Measurements from ENCODE around the gene CHST11. TPM values are rescaled to one million over a fixed set of nuclear protein-coding genes. Genes with fewer than 3 reads are reported as not detected.

Gene CHST11
- total RNA-seq, 5 donors from 2014 or later (not counting 1 experiment from before 2014, with no cell fraction given): 49.8 to 78.3 (median 63.7) TPM

DNA sequence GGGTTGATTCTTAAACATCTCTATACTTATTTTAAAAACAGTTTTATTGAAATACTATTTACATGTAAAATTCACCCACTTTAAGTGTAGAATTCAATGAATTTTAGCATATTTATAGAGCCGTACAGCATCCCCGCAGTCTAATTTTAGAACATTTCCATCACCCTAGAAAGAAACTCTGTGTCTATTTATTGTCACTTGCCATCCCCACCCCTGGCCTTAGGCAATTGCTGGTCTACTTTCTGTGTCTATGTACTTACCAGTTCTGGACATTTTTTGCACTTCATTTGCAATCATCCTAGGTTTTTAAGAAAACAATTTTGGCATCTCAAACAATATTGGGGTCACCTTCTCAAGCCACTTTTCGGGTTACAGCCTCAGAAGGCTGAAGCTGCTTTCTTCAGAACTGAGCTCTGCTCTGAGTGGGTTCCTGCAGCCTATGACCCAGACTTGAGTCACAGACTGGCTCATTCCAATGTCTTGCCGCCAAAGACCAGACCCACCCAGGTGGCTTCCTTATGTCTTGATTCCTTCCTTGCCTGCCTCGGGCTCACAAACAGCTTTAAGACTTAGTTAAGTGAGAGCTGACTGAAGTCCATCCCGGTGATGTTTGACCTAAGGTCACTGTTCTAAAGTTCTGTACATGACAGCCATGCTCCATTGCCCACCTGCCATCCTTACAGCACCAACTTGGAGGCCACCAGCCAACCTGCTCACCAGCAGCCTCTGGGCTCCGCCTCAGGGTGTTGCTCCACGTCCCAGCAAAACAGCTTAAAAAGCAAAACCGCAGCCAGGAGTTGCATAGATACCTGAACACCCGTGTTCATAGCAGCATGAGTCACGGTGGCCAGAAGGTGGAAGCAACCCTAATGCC, 131.5 kb downstream of the CHST11 start:
- POLR2A ChIA-PET: interaction anchor here in 1 of 2 donors (0.5 kb wide), 1 partner anchor 162 kb away, joined by 3 read pairs; no protein-coding TSS in a partner anchor
- Mint-ChIP-seq H3K27ac (no peak overlapping the region), H3K4me3 (no peak overlapping the region), H3K9me3 (no peaks in the 10 kb centered on the region), H3K27me3 (no peaks in the 10 kb centered on the region), H3K4me1 (peaks cover 36 to 59% (median 56%) of the 10 kb centered on the region in 3 donors), H3K36me3 (peaks cover 24% of the 10 kb centered on the region)
- no peaks in the 10 kb centered on the region for H3K9me3 ChIP-seq
- CTCF ChIA-PET: interaction anchor here in 1 of 2 donors (0.7 kb wide), 1 partner anchor 16 kb away, joined by 5 read pairs; no protein-coding TSS in a partner anchor
- H3K27ac ChIP-seq (ENCODE audit: low read length): no peak overlapping the region
- no peaks in the 10 kb centered on the region for H3K27me3 ChIP-seq (replicated peaks in 1 of 2; ENCODE audit: control insufficient read depth in 2 of 2, extremely low read depth in 1 of 2, insufficient read depth in 2 of 2, low read length in 1 of 2)
- ATAC-seq (replicated peaks in 1 of 4) (no peak), DNase-seq (no peak)
- over 99% methylated on average over 6 of the region's 11 CpGs for WGBS (ENCODE audit: insufficient coverage)
- H3K4me1 ChIP-seq (ENCODE audit: control insufficient read depth in 1 of 2, extremely low read depth in 1 of 2, insufficient read depth in 2 of 2, low read length in 2 of 2): peaks cover 0 to 13% of the 10 kb centered on the region in 2 experiments
- H3K36me3 ChIP-seq (ENCODE audit: control insufficient read depth in 2 of 2, extremely low read depth in 1 of 2, insufficient read depth in 1 of 2, low read length in 1 of 2): no peaks in the 10 kb centered on the region
- no peak overlapping the region for H3K4me3 ChIP-seq (ENCODE audit: control insufficient read depth in 1 of 2, extremely low read depth in 1 of 2, low read length in 1 of 2)

DNA sequence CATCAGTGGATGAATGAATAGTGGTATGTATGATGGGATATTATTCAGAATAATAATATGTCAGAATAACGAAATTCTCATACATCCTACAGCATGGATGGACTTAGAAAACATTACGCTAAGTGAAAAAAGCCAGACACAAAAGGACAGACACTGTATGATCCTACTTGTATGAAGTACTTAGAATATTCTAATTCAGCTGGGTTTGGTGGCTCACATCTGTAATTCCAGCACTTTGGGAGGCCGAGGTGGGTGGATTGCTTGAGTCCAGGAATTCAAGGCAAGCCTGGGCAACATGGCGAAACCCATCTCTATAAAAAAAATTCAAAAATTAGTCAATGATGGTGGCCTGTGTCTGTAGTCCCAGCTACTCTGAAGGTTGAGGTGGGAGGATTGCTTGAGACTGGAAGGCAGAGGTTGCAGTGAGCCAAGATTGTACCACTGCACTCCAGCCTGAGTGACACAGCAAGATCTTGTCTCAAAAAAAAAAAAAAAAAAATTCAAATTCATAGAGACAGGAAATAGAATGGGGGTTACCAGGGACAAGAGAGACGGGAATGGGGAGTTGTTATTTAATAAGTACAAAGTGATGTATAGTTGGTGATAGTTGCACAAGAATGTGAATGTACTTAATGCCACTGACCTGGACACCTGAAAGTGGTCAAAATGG, 132.3 kb downstream of the CHST11 start:
- Histone ChIP-seq H3K36me3 (ENCODE audit: control insufficient read depth in 2 of 2, extremely low read depth in 1 of 2, insufficient read depth in 1 of 2, low read length in 1 of 2) (no peaks in the 10 kb centered on the region), H3K9me3 (no peaks in the 10 kb centered on the region), H3K27me3 (replicated peaks in 1 of 2; ENCODE audit: control insufficient read depth in 2 of 2, extremely low read depth in 1 of 2, insufficient read depth in 2 of 2, low read length in 1 of 2) (no peaks in the 10 kb centered on the region), H3K4me3 (ENCODE audit: control insufficient read depth in 1 of 2, extremely low read depth in 1 of 2, low read length in 1 of 2) (no peak overlapping the region), H3K4me1 (ENCODE audit: control insufficient read depth in 1 of 2, extremely low read depth in 1 of 2, insufficient read depth in 2 of 2, low read length in 2 of 2) (peaks cover 0 to 12% of the 10 kb centered on the region in 2 experiments), H3K27ac (ENCODE audit: low read length) (no peak overlapping the region)
- DNase-seq (no peak), ATAC-seq (replicated peaks in 1 of 4) (no peak)
- CTCF ChIA-PET: interaction anchor here (0.6 to 0.7 kb wide), 2 partner anchors 15 to 45 kb away, joined by 5 to 9 read pairs; no protein-coding TSS in a partner anchor
- H3K27me3 Mint-ChIP-seq: no peaks in the 10 kb centered on the region
- 83% methylated on average over 1 of the region's 5 CpGs for WGBS (ENCODE audit: insufficient coverage)
- H3K9me3 Mint-ChIP-seq: no peaks in the 10 kb centered on the region
- peaks cover 31 to 61% (median 55%) of the 10 kb centered on the region in 3 donors for H3K4me1 Mint-ChIP-seq
- H3K4me3 Mint-ChIP-seq: no peak overlapping the region
- POLR2A ChIA-PET: interaction anchor here in 1 of 2 donors (0.5 kb wide), 1 partner anchor 161 kb away, joined by 3 read pairs; no protein-coding TSS in a partner anchor
- H3K27ac Mint-ChIP-seq: no peak overlapping the region
- peaks cover 24% of the 10 kb centered on the region for H3K36me3 Mint-ChIP-seq

DNA sequence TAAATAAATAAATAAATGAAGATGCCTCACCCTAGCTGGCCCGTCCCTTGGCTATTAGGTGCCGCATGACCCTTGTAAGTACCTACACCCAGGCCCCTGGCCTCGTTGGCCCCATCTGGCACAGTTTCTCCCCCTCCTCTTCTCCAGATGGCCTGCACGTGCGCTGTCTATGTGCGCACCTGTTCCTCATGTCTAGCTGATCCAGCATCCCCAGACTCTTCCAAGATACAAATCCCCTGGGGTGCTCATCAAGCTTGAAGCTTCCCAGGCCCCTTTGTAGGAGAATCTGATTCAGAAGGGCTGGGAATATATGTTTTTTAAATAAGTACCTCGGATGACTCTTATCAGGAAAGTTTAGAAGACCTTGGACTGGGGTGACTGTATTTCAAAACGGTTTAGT, 133.3 kb downstream of the CHST11 start:
- no peak for ATAC-seq (replicated peaks in 1 of 4)
- no peaks in the 10 kb centered on the region for H3K27me3 Mint-ChIP-seq
- Histone ChIP-seq H3K36me3 (ENCODE audit: control insufficient read depth in 2 of 2, extremely low read depth in 1 of 2, insufficient read depth in 1 of 2, low read length in 1 of 2) (no peaks in the 10 kb centered on the region), H3K27ac (ENCODE audit: low read length) (no peak overlapping the region), H3K9me3 (no peaks in the 10 kb centered on the region), H3K4me1 (ENCODE audit: control insufficient read depth in 1 of 2, extremely low read depth in 1 of 2, insufficient read depth in 2 of 2, low read length in 2 of 2) (peaks cover 0 to 12% of the 10 kb centered on the region in 2 experiments), H3K4me3 (ENCODE audit: control insufficient read depth in 1 of 2, extremely low read depth in 1 of 2, low read length in 1 of 2) (no peak overlapping the region), H3K27me3 (replicated peaks in 1 of 2; ENCODE audit: control insufficient read depth in 2 of 2, extremely low read depth in 1 of 2, insufficient read depth in 2 of 2, low read length in 1 of 2) (no peaks in the 10 kb centered on the region)
- H3K4me1 Mint-ChIP-seq: peaks cover 37 to 58% (median 55%) of the 10 kb centered on the region in 3 donors
- WGBS (ENCODE audit: insufficient coverage): 96% methylated on average over 4 of the region's 8 CpGs
- peaks cover 24% of the 10 kb centered on the region for H3K36me3 Mint-ChIP-seq
- no peak overlapping the region for H3K4me3 Mint-ChIP-seq
- ChIA-PET POLR2A (no interaction called here), CTCF (no interaction called here)
- H3K27ac Mint-ChIP-seq: no peak overlapping the region
- DNase-seq: no peak
- no peaks in the 10 kb centered on the region for H3K9me3 Mint-ChIP-seq

DNA sequence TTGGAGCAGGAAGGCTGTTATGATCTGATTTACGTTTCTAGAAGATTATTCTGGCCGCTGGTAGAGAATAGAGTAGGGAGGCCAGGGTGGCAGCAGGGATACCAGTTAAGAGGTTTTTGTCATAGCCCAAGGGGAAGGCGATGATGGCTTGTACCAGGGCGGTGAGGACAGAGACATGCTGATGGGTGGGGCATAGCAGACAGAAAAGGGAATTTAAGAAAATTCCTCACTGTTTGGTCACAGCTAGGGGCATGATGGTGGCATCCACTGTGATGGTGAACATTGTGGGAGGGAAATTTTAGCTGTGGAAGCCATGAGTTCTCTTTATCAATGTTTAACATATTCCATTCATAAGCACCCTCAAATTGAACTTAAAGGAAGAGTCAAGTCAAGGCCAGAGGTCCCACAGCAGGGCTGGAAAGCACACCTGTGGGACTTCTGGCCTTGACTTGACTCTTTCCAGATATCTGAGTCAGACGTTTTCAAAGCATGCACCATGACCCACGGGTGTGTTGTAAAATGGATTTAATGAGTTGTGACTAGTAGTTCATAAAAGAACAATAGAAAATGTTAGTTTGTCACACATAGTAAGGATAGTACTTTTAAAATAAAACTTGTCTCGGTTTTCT, 134.6 kb downstream of the CHST11 start:
- Mint-ChIP-seq H3K9me3 (no peaks in the 10 kb centered on the region), H3K27ac (no peak overlapping the region), H3K27me3 (no peaks in the 10 kb centered on the region), H3K4me3 (no peak overlapping the region), H3K36me3 (peaks cover 18% of the 10 kb centered on the region), H3K4me1 (peaks cover 34 to 58% (median 57%) of the 10 kb centered on the region in 3 donors)
- Histone ChIP-seq H3K27ac (ENCODE audit: low read length) (no peak overlapping the region), H3K4me3 (ENCODE audit: control insufficient read depth in 1 of 2, extremely low read depth in 1 of 2, low read length in 1 of 2) (no peak overlapping the region), H3K4me1 (ENCODE audit: control insufficient read depth in 1 of 2, extremely low read depth in 1 of 2, insufficient read depth in 2 of 2, low read length in 2 of 2) (peaks cover 0 to 12% of the 10 kb centered on the region in 2 experiments), H3K36me3 (ENCODE audit: control insufficient read depth in 2 of 2, extremely low read depth in 1 of 2, insufficient read depth in 1 of 2, low read length in 1 of 2) (no peaks in the 10 kb centered on the region), H3K9me3 (no peaks in the 10 kb centered on the region), H3K27me3 (replicated peaks in 1 of 2; ENCODE audit: control insufficient read depth in 2 of 2, extremely low read depth in 1 of 2, insufficient read depth in 2 of 2, low read length in 1 of 2) (no peaks in the 10 kb centered on the region)
- DNase-seq (no peak), ATAC-seq (replicated peaks in 1 of 4) (no peak)
- WGBS (ENCODE audit: insufficient coverage): 100% methylated on average over 4 of the region's 7 CpGs
- ChIA-PET CTCF (no interaction called here), POLR2A (no interaction called here)

DNA sequence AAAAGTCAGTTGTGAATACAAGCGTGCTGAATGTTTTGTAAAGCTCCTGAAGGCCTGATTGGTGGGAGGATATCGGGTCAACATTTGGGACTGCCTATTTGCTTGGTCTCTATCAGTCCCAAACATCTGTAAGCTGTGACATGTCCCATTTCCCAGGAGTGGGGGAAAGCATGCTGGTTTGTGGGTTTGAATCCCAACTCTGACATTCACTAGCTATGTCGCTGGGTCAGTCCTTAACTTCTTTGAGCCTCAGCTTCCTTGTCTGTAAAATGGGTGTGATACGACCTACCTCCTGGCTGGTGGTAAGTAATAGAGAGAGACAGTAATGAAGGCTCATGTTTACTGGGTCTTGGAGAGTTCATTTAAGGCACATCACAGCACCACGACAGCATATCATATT, 136.7 kb downstream of the CHST11 start:
- CTCF ChIA-PET: no interaction called here
- WGBS (ENCODE audit: insufficient coverage): 100% methylated on average over 2 of the region's 5 CpGs
- H3K4me3 Mint-ChIP-seq: no peak overlapping the region
- peaks cover 36 to 67% (median 62%) of the 10 kb centered on the region in 3 donors for H3K4me1 Mint-ChIP-seq
- peak overlapping the region in 1 of 2 donors; percentile 45 for H3K27ac Mint-ChIP-seq
- H3K9me3 Mint-ChIP-seq: no peaks in the 10 kb centered on the region
- H3K4me1 ChIP-seq (ENCODE audit: control insufficient read depth in 1 of 2, extremely low read depth in 1 of 2, insufficient read depth in 2 of 2, low read length in 2 of 2): peaks cover 0 to 9% of the 10 kb centered on the region in 2 experiments
- ATAC-seq (replicated peaks in 1 of 4) (no peak), DNase-seq (no peak)
- POLR2A ChIA-PET: no interaction called here
- H3K27me3 Mint-ChIP-seq: no peaks in the 10 kb centered on the region
- no peaks in the 10 kb centered on the region for H3K9me3 ChIP-seq
- H3K36me3 ChIP-seq (ENCODE audit: control insufficient read depth in 2 of 2, extremely low read depth in 1 of 2, insufficient read depth in 1 of 2, low read length in 1 of 2): no peaks in the 10 kb centered on the region
- no peak overlapping the region for H3K27ac ChIP-seq (ENCODE audit: low read length)
- H3K27me3 ChIP-seq (replicated peaks in 1 of 2; ENCODE audit: control insufficient read depth in 2 of 2, extremely low read depth in 1 of 2, insufficient read depth in 2 of 2, low read length in 1 of 2): no peaks in the 10 kb centered on the region
- no peak overlapping the region for H3K4me3 ChIP-seq (ENCODE audit: control insufficient read depth in 1 of 2, extremely low read depth in 1 of 2, low read length in 1 of 2)
- peaks cover 13% of the 10 kb centered on the region for H3K36me3 Mint-ChIP-seq

DNA sequence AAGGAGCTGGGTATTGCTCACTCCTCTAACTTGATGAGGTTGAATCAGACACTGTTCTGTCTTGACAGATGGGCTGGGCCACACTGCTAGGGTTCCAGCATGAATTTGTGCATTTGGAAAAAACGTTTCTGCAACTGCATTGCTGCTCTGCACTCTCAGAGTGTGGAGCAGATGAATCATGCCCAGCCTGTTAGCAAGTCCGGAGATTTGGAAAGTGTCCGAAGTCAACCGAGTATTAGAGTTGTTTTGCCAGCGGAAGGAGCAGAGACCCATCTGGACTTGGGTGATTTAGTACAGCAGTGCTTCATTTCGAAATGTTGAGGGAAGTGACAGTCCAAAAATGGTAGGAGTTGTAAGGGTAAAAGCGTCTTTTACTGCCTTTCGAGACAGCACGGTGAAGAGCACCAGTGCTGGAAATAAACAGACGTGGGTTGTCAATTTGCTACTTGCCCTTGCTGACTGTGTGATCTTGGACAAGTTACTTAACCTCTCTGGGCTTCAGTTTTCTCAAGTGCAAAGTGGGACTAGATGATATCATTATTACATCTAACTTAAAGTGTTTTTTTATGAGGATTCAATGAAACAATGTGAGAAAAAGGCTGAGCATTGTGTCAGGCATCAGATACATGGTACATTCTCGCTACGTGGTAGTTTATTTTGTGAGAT, 139.5 kb downstream of the CHST11 start:
- POLR2A ChIA-PET: no interaction called here
- 88% methylated on average over 11 of the region's 12 CpGs for WGBS (ENCODE audit: insufficient coverage)
- H3K27ac Mint-ChIP-seq: no peak overlapping the region
- Histone ChIP-seq H3K4me1 (ENCODE audit: control insufficient read depth in 1 of 2, extremely low read depth in 1 of 2, insufficient read depth in 2 of 2, low read length in 2 of 2) (peaks cover 0 to 3% of the 10 kb centered on the region in 2 experiments), H3K36me3 (ENCODE audit: control insufficient read depth in 2 of 2, extremely low read depth in 1 of 2, insufficient read depth in 1 of 2, low read length in 1 of 2) (no peaks in the 10 kb centered on the region), H3K27ac (ENCODE audit: low read length) (no peak overlapping the region), H3K27me3 (replicated peaks in 1 of 2; ENCODE audit: control insufficient read depth in 2 of 2, extremely low read depth in 1 of 2, insufficient read depth in 2 of 2, low read length in 1 of 2) (no peaks in the 10 kb centered on the region), H3K9me3 (no peaks in the 10 kb centered on the region), H3K4me3 (ENCODE audit: control insufficient read depth in 1 of 2, extremely low read depth in 1 of 2, low read length in 1 of 2) (no peak overlapping the region)
- no peaks in the 10 kb centered on the region for H3K27me3 Mint-ChIP-seq
- peaks cover 33 to 71% (median 65%) of the 10 kb centered on the region in 3 donors for H3K4me1 Mint-ChIP-seq
- CTCF ChIA-PET: no interaction called here
- H3K9me3 Mint-ChIP-seq: no peaks in the 10 kb centered on the region
- H3K4me3 Mint-ChIP-seq: no peak overlapping the region
- ATAC-seq (replicated peaks in 1 of 4) (no peak), DNase-seq (no peak)
- H3K36me3 Mint-ChIP-seq: peaks cover under 1% of the 10 kb centered on the region

All from T-cell (primary cell).